A549 (cell line): ENCODE results near the gene F2RL1. TPM values are rescaled to one million over a fixed set of nuclear protein-coding genes. Genes with fewer than 3 reads are reported as not detected.
A peak's percentile ranks its signal among the peaks of the same experiment; 100 is the strongest.

ENCODE experiments used
- ATAC-seq, 2 experiments: fragments of 200-7000 bp in 1 of 2; fragments of >200 bp in 1 of 2; cut with Nextera tagmentation in 1 of 2; cut with Tn5 transposase in 1 of 2; 3 replicates each; pipeline versions ENCODE4 v1.8.0 to v1.9.1; 2018 to 2020; ENCODE audit warnings: mild to moderate bottlenecking in 1 of 2, moderate library complexity in 1 of 2
- CTCF ChIA-PET: fragments of 300-600 bp; sonication (Branson Sonifier 250); formaldehyde crosslinking; extraction: SDS; loops from one replicate; lab custom pipeline; 2021; ENCODE audit warnings: antibody characterized with exemption, inconsistent platforms; lab: Yijun Ruan, JAX
- POLR2A ChIA-PET: fragments of 350-600 bp; formaldehyde crosslinking; extraction: SDS; loops from one replicate; lab custom pipeline; 2021; ENCODE audit warnings: antibody characterized with exemption, inconsistent platforms; lab: Yijun Ruan, JAX
- DNase-seq, 2 experiments: peaks; one replicate each; pipeline versions ENCODE4 v3.0.0 to v3.0.0-alpha.2; 2011 to 2016; ENCODE audit warnings: low read depth in 1 of 2, low spot score in 1 of 2
- FAIRE-seq: peaks from 2 replicates; lab custom pipeline; 2011; peaks lifted over from hg19 to GRCh38; lab: Jason Lieb, UNC
- H3K27ac ChIP-seq, 2 experiments: fragments of >200 bp; sonication (Bioruptor Twin); formaldehyde crosslinking; 3 replicates each; pipeline ENCODE4 v1.5.1; 2016 to 2017
- H3K4me1 ChIP-seq: fragments of >200 bp; sonication (Bioruptor Twin); formaldehyde crosslinking; 3 replicates; pipeline ENCODE4 v1.6.1; 2016
- H3K4me2 ChIP-seq: fragments of >200 bp; sonication (Bioruptor Twin); formaldehyde crosslinking; 3 replicates; pipeline ENCODE4 v1.6.1; 2016
- H3K4me3 ChIP-seq: fragments of >200 bp; sonication (Bioruptor Twin); formaldehyde crosslinking; 3 replicates; pipeline ENCODE4 v1.5.1; 2016
- H3K9me3 ChIP-seq: fragments of >200 bp; sonication (Bioruptor Twin); formaldehyde crosslinking; 3 replicates; pipeline ENCODE4 v1.6.1; 2016
- EHF ChIP-seq: fragments of 250-450 bp; sonication (Bioruptor Pico); IDR thresholded peaks from 2 replicates; pipeline ENCODE4 v1.5.0; 2020; ENCODE audit warnings: mild to moderate bottlenecking
- EHMT2 ChIP-seq: fragments of 200-600 bp; sonication (generic); IDR thresholded peaks from 2 replicates; pipeline ENCODE4 v1.6.1; 2016; ENCODE audit warnings: antibody characterized with exemption, low read depth, mild to moderate bottlenecking, moderate library complexity
- FOSL2 ChIP-seq, 2 experiments: fragments of 450-650 bp in 1 of 2; fragments of >200 bp in 1 of 2; sonication (Bioruptor Twin) in 1 of 2; formaldehyde crosslinking; IDR thresholded peaks; 2 replicates each; pipeline versions ENCODE4 v1.5.0 to v1.6.1; 2016 to 2020; ENCODE audit warnings: mild to moderate bottlenecking in 1 of 2, moderate library complexity in 1 of 2
- MAFK ChIP-seq: fragments of 450-650 bp; IDR thresholded peaks from 2 replicates; pipeline ENCODE4 v1.6.1; 2014; ENCODE audit not compliant: partially characterized antibody
- MAZ ChIP-seq: fragments of 150-350 bp; IDR thresholded peaks from 2 replicates; pipeline ENCODE4 v1.6.1; 2014; ENCODE audit warnings: antibody characterized with exemption, low read depth, low read length, borderline replicate concordance
- MYC ChIP-seq: IDR thresholded peaks from 2 replicates; pipeline ENCODE4 v1.6.1; 2012; ENCODE audit warnings: mild to moderate bottlenecking, inconsistent platforms, low read length, improper control_type of control experiment, borderline replicate concordance
- NFE2L2 ChIP-seq: fragments of 150-350 bp; conservative IDR thresholded peaks from 2 replicates; pipeline ENCODE4 v1.6.1; 2014; ENCODE audit warnings: low read length
- WGBS: methylation state at CpG from one replicate; pipeline ENCODE4 v1.1.6; 2017; ENCODE audit errors: missing lambda C conversion rate; 5-methylcytosine and 5-hydroxymethylcytosine counted together
- polyA plus RNA-seq, 4 experiments: library from polyadenylated mRNA; depleted of rRNA in 3 of 4; stranded (reverse); fragments of >200 nt; fragmentation: RNase III in 1 of 4; extraction: RNeasy Plus Mini Kit Qiagen cat#74134 plus additional on column Dnase treatment in 1 of 4; gene quantifications; 2 replicates in 3 of 4; 3 replicates in 1 of 4; pipeline ENCODE4 v1.2.3, GENCODE V29; 2011 to 2017
- small RNA-seq, 6 experiments: library from RNA; depleted of rRNA; stranded (forward); fragments of <200 nt; gene quantifications; one replicate each; pipeline ENCODE3, GENCODE V24; 2012

Gene F2RL1
- polyA plus RNA-seq, 2 of the 4 experiments (the other 2 are of a cell fraction) = 88.7 to 226 TPM

DNA sequence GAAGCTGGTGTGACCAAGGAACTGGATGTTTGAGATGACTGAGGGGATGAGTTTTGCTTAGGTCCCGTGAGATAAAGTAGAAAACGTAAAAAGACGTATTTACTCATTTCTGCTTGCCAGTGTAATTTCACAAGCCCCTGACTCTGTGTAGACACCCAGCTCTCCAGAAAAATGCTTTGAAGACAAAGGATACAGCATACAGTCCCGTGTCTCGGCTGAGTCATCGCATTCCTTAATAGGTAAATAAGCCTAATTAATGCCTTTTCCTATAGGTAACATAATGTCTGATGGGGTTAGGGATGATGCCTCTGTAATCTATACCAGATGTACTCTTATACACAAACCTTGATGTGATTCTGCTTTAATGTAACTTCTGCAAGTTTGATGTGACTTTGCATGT lies 51.2 kb downstream of the F2RL1 start:
- Histone ChIP-seq H3K4me3 (no peak overlapping the region), H3K4me1 (peaks cover 21% of the 10 kb centered on the region), H3K4me2 (no peak overlapping the region), H3K9me3 (no peaks in the 10 kb centered on the region), H3K27ac (no peak overlapping the region)
- TF ChIP-seq FOSL2 (IDR thresholded peaks at IDR 0.05) = no peak
- 0 out of 2 replicates have a peak, but pooled peaks have one; percentile 11 for TF ChIP-seq FOSL2 (CRISPR knock-in tag; IDR thresholded peaks at IDR 0.05)
- no peak for TF ChIP-seq MYC
- POLR2A ChIA-PET = no interaction called here
- CTCF ChIA-PET = interaction anchor here (1.0 to 11.6 kb wide), 8 partner anchors 9 to 622 kb away, joined by 3 to 161 read pairs (median 6); partner anchors contain the start of gene WDR41
- FAIRE-seq = no peak
- no peak for DNase-seq
- WGBS = 67% methylated on average over 6 of the region's 6 CpGs
- ATAC-seq = no peak

DNA sequence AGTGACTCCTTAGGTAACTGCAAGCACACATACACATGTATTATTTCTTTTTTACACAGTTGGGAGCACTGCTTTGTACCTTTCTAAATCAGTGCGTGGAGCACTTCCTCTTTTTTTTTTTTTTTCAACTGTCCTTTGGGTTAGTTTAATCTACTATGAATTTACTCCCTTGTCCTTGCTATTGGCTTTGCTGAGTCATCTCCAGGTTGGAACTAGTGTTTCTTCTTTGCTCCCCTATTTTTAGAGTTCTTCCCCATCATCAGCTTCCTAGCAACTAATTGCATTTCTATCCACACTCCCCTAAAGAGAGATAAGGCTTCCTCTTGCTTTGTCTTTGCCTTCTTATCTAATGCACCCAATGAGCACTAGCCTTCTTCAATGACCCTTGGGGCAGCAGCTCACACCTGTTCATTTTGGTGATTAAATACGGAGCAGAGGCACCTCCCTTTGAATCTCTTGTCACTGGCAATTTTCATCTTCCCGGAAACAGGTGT lies 55.3 kb downstream of the F2RL1 start:
- no peak for DNase-seq

More for the DNA sequence above, 55.3 kb downstream of the F2RL1 start:
- Histone ChIP-seq H3K4me1 (peaks cover 17% of the 10 kb centered on the region), H3K9me3 (no peaks in the 10 kb centered on the region), H3K4me2 (peak overlapping the region; percentile 2; the same call in 1 of the 3 replicates), H3K27ac (peak overlapping the region; percentile 1 to 45; a peak in 4 of 6 replicates), H3K4me3 (no peak overlapping the region)
- POLR2A ChIA-PET = interaction anchor here (0.7 kb wide), 1 partner anchor 296 kb away, joined by 8 read pairs; no protein-coding TSS in a partner anchor
- ATAC-seq (no peak), FAIRE-seq (no peak)
- 88% methylated on average over 3 of the region's 3 CpGs for WGBS
- no peak for TF ChIP-seq MAZ
- peak; percentile 49 for TF ChIP-seq MAFK
- no peak for TF ChIP-seq EHMT2
- 0 out of 2 replicates have a peak, but pooled peaks have one; percentile 17 for TF ChIP-seq NFE2L2
- no peak for TF ChIP-seq EHF (CRISPR knock-in tag)
- CTCF ChIA-PET = interaction anchor here (0.6 to 11.6 kb wide), 4 partner anchors 14 to 272 kb away, joined by 4 to 161 read pairs (median 4); no protein-coding TSS in a partner anchor

Small RNA genes lying within 50 kb of the gene (small RNA-seq; reads per million reads assigned to genes)
- gene RN7SL208P = 0 reads per million in 6 experiments

Other genes with a start within 250 kb of the F2RL1 start
- gene F2RL2, start 195.6 kb upstream of the F2RL1 start, polyA plus RNA-seq (2011; rRNA removed) = 44.7 and 54.0 TPM in 2 replicates
- 5.6 to 6.3 TPM (median 6.2 TPM) in 3 replicates for gene F2RL2, start 195.6 kb upstream of the F2RL1 start, polyA plus RNA-seq (2017; fragmentation: RNase III; extraction: RNeasy Plus Mini Kit Qiagen cat#74134 plus additional on column Dnase treatment)
- 114 and 131 TPM in 2 replicates for gene F2R, start 102.9 kb upstream of the F2RL1 start, polyA plus RNA-seq (2011; rRNA removed)
- gene F2R, start 102.9 kb upstream of the F2RL1 start, polyA plus RNA-seq (2017; fragmentation: RNase III; extraction: RNeasy Plus Mini Kit Qiagen cat#74134 plus additional on column Dnase treatment) = 19.4 to 30.4 TPM (median 26.3 TPM) in 3 replicates
- gene S100Z, start 31.0 kb downstream of the F2RL1 start, polyA plus RNA-seq (2011; rRNA removed) = not detected in 2 replicates
- gene S100Z, start 31.0 kb downstream of the F2RL1 start, polyA plus RNA-seq (2017; fragmentation: RNase III; extraction: RNeasy Plus Mini Kit Qiagen cat#74134 plus additional on column Dnase treatment) = not detected in 3 replicates
- not detected in 2 replicates for gene CRHBP, start 134.0 kb downstream of the F2RL1 start, polyA plus RNA-seq (2011; rRNA removed)
- gene CRHBP, start 134.0 kb downstream of the F2RL1 start, polyA plus RNA-seq (2017; fragmentation: RNase III; extraction: RNeasy Plus Mini Kit Qiagen cat#74134 plus additional on column Dnase treatment) = not detected in 3 replicates
- gene AGGF1, start 211.4 kb downstream of the F2RL1 start, polyA plus RNA-seq (2011; rRNA removed) = 25.3 and 32.5 TPM in 2 replicates
- gene AGGF1, start 211.4 kb downstream of the F2RL1 start, polyA plus RNA-seq (2017; fragmentation: RNase III; extraction: RNeasy Plus Mini Kit Qiagen cat#74134 plus additional on column Dnase treatment) = 15.7 to 16.9 TPM (median 15.8 TPM) in 3 replicates